A549 (cell line): ENCODE data around the gene SV2C.

Source experiments
- ELK1 ChIP-seq: fragments of 150-350 bp; IDR thresholded peaks from 2 replicates; pipeline ENCODE4 v1.6.1; 2014; ENCODE audit warnings: low read depth, mild to moderate bottlenecking, low read length
- EP300 ChIP-seq, 2 experiments: fragments of >200 bp; sonication (Bioruptor Twin); formaldehyde crosslinking; IDR thresholded peaks; 2 replicates in 1 of 2; 3 replicates in 1 of 2; pipeline ENCODE4 v1.6.1; 2016 to 2017
- FOSL2 ChIP-seq, 2 experiments: fragments of 450-650 bp in 1 of 2; fragments of >200 bp in 1 of 2; sonication (Bioruptor Twin) in 1 of 2; formaldehyde crosslinking; IDR thresholded peaks; 2 replicates each; pipeline versions ENCODE4 v1.5.0 to v1.6.1; 2016 to 2020; ENCODE audit warnings: mild to moderate bottlenecking in 1 of 2, moderate library complexity in 1 of 2
- JUNB ChIP-seq: fragments of >200 bp; sonication (Bioruptor Twin); formaldehyde crosslinking; IDR thresholded peaks from 2 replicates; pipeline ENCODE4 v1.6.1; 2016
- KDM5A ChIP-seq: fragments of 200-600 bp; sonication (generic); IDR thresholded peaks from 2 replicates; pipeline ENCODE4 v1.6.1; 2016; ENCODE audit warnings: antibody characterized with exemption, mild to moderate bottlenecking
- POLR2A ChIP-seq: IDR thresholded peaks from 2 replicates; pipeline ENCODE4 v1.6.1; 2012; ENCODE audit warnings: mild to moderate bottlenecking, low read length
- RCOR1 ChIP-seq: fragments of 150-350 bp; IDR thresholded peaks from 2 replicates; pipeline ENCODE4 v1.6.1; 2014; ENCODE audit warnings: antibody characterized with exemption, low read length, low read depth
- SMC3 ChIP-seq: fragments of >200 bp; sonication (Bioruptor Twin); formaldehyde crosslinking; IDR thresholded peaks from 3 replicates; pipeline ENCODE4 v1.6.1; 2018; ENCODE audit warnings: inconsistent platforms
- TFCP2L1 ChIP-seq: fragments of 250-450 bp; sonication (Bioruptor Pico); IDR thresholded peaks from 2 replicates; pipeline ENCODE4 v1.5.0; 2021; ENCODE audit warnings: mild to moderate bottlenecking
- ZFP36 ChIP-seq: fragments of 450-650 bp; IDR thresholded peaks from 2 replicates; pipeline ENCODE4 v1.6.1; 2014; ENCODE audit warnings: borderline replicate concordance; ENCODE audit not compliant: partially characterized antibody
- ZNF302 ChIP-seq: fragments of 250-450 bp; sonication (Bioruptor Pico); IDR thresholded peaks from 2 replicates; pipeline ENCODE4 v1.9.0; 2021; ENCODE audit warnings: inconsistent platforms, mild to moderate bottlenecking, moderate library complexity
- TF ChIP-seq, protein P1 (sequence below): fragments of >200 bp; sonication (Bioruptor Twin); formaldehyde crosslinking; IDR thresholded peaks from 3 replicates; pipeline ENCODE4 v1.5.1; 2016

DNA sequence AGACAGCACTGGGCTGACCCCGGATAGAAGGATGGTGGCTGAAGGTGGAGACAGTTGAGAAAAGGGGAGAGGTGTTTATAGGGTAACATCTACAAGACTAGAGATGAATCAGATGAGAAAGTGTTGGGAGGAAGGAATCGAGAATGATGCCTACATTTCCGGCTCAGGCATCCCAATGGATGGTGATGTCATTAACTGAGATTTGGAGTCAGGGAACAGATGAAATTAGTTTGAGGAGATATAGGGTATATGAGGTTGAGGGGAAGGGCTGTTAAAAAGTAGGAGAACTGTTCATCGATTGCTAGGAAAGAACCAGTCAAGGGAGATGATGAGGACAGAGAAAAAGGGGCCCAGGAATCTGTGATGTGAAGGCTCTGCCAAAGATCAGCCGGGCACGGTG, 295.2 kb downstream of the SV2C start:
- TF ChIP-seq POLR2A: no peak
- TF ChIP-seq, protein P1, sequence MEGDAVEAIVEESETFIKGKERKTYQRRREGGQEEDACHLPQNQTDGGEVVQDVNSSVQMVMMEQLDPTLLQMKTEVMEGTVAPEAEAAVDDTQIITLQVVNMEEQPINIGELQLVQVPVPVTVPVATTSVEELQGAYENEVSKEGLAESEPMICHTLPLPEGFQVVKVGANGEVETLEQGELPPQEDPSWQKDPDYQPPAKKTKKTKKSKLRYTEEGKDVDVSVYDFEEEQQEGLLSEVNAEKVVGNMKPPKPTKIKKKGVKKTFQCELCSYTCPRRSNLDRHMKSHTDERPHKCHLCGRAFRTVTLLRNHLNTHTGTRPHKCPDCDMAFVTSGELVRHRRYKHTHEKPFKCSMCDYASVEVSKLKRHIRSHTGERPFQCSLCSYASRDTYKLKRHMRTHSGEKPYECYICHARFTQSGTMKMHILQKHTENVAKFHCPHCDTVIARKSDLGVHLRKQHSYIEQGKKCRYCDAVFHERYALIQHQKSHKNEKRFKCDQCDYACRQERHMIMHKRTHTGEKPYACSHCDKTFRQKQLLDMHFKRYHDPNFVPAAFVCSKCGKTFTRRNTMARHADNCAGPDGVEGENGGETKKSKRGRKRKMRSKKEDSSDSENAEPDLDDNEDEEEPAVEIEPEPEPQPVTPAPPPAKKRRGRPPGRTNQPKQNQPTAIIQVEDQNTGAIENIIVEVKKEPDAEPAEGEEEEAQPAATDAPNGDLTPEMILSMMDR: no peak
- TF ChIP-seq TFCP2L1: no peak
- TF ChIP-seq KDM5A: no peak
- no peak for TF ChIP-seq SMC3
- no peak for TF ChIP-seq JUNB
- TF ChIP-seq RCOR1: no peak
- TF ChIP-seq ELK1: no peak
- no peak for TF ChIP-seq EP300 (IDR thresholded peaks at IDR 0.05)
- no peak for TF ChIP-seq ZFP36
- TF ChIP-seq FOSL2 (IDR thresholded peaks at IDR 0.05): no peak
- no peak for TF ChIP-seq FOSL2 (CRISPR knock-in tag; IDR thresholded peaks at IDR 0.05)
- no peak for TF ChIP-seq ZNF302 (CRISPR knock-in tag)
